ENCODE results near the gene SLC29A2. TPM values are rescaled to one million over a fixed set of nuclear protein-coding genes. Genes with fewer than 3 reads are reported as not detected.
"Not testable (repeated sequence)": the region's sequence is repeated elsewhere in the genome, so short reads cannot be mapped to it uniquely, and the experiment has no call there.

SLC29A2 gene
- total RNA-seq, 1 donor from 2014 or later = 22.6 TPM

GRCh38 chr11:66361502-66361941 is 10.0 kb downstream of the SLC29A2 start:
- intact Hi-C loops (cut with micrococcal nuclease) = no loop called here
- DNase-seq (no peak), ATAC-seq (no peak)

- ATAC-seq (no peak), DNase-seq (no peak)
- intact Hi-C loops (cut with micrococcal nuclease) = no loop called here
Observed at GRCh38 chr11:66360406-66361073, 11.0 kb downstream of the SLC29A2 start.

GRCh38 chr11:66359662-66360087 is 11.9 kb downstream of the SLC29A2 start:
- ATAC-seq (no peak), DNase-seq (no peak)
- intact Hi-C loops (cut with micrococcal nuclease) = no loop called here

- ATAC-seq; DNase-seq; intact Hi-C loops (cut with micrococcal nuclease): not testable (repeated sequence)
Observed at GRCh38 chr11:66350560-66351235, 20.9 kb downstream of the SLC29A2 start.

GRCh38 chr11:66349084-66349386 is 22.5 kb downstream of the SLC29A2 start:
- intact Hi-C loops (cut with micrococcal nuclease) = no loop called here
- ATAC-seq (no peak), DNase-seq (no peak)

- intact Hi-C loops (cut with micrococcal nuclease) = no loop called here
- peak; percentile 85 for DNase-seq
- ATAC-seq = peak; percentile 80
Observed at GRCh38 chr11:66347425-66348276, 23.9 kb downstream of the SLC29A2 start, which contains the start of gene B4GAT1. TSS of gene B4GAT1 (minus strand) at chr11:66347629. CDS start at chr11:66347545, 84 bp downstream.

GRCh38 chr11:66346476-66347424 is 24.8 kb downstream of the SLC29A2 start:
- intact Hi-C loops (cut with micrococcal nuclease) = no loop called here
- peak; percentile 45 for DNase-seq
- peak; percentile 13 for ATAC-seq

- ATAC-seq (no peak), DNase-seq (no peak)
- intact Hi-C loops (cut with micrococcal nuclease) = no loop called here
Observed at GRCh38 chr11:66345316-66345649, 26.3 kb downstream of the SLC29A2 start.

- intact Hi-C loops (cut with micrococcal nuclease) = no loop called here
- peak; percentile 86 for ATAC-seq
Observed at GRCh38 chr11:66344550-66345315, 26.8 kb downstream of the SLC29A2 start, which contains the start of gene BRMS1. TSS of gene BRMS1 (minus strand) at chr11:66345104. CDS start at chr11:66342234, 2,870 bp downstream.

GRCh38 chr11:66343176-66343575 is 28.4 kb downstream of the SLC29A2 start:
- ATAC-seq (no peak), DNase-seq (peak; percentile 6)
- intact Hi-C loops (cut with micrococcal nuclease) = no loop called here

More at GRCh38 chr11:66344550-66345315, 26.8 kb downstream of the SLC29A2 start, which contains the start of gene BRMS1:
- peak; percentile 99 for DNase-seq

- intact Hi-C loops (cut with micrococcal nuclease) = no loop called here
- peak; percentile 6 for DNase-seq
- ATAC-seq = no peak
Observed at GRCh38 chr11:66341502-66342126, 29.9 kb downstream of the SLC29A2 start.

- intact Hi-C loops (cut with micrococcal nuclease) = no loop called here
- no peak for ATAC-seq
- DNase-seq = no peak
Observed at GRCh38 chr11:66340596-66341501, 30.7 kb downstream of the SLC29A2 start.

- ATAC-seq (no peak), DNase-seq (peak; percentile 7)
- intact Hi-C loops (cut with micrococcal nuclease) = no loop called here
Observed at GRCh38 chr11:66339686-66340483, 31.7 kb downstream of the SLC29A2 start.

GRCh38 chr11:66339162-66339675 is 32.3 kb downstream of the SLC29A2 start:
- DNase-seq (no peak), ATAC-seq (no peak)
- intact Hi-C loops (cut with micrococcal nuclease) = no loop called here

GRCh38 chr11:66338276-66339161 is 33.0 kb downstream of the SLC29A2 start:
- intact Hi-C loops (cut with micrococcal nuclease) = no loop called here
- ATAC-seq (no peak), DNase-seq (no peak)

Measured in left ventricle myocardium superior (tissue), 1 donor.